Erythroblast (primary cell): ENCODE data around the gene NPLOC4.

Experiments used
- GATA1 ChIP-seq: IDR thresholded peaks from 2 replicates; pipeline ENCODE4 v1.6.1; 2011; ENCODE audit warnings: low read depth, mild to moderate bottlenecking, control low read depth, low read length, moderate library complexity
- POLR2A ChIP-seq: IDR thresholded peaks from 2 replicates; pipeline ENCODE4 v1.6.1; 2011; ENCODE audit warnings: mild to moderate bottlenecking, low read length

DNA sequence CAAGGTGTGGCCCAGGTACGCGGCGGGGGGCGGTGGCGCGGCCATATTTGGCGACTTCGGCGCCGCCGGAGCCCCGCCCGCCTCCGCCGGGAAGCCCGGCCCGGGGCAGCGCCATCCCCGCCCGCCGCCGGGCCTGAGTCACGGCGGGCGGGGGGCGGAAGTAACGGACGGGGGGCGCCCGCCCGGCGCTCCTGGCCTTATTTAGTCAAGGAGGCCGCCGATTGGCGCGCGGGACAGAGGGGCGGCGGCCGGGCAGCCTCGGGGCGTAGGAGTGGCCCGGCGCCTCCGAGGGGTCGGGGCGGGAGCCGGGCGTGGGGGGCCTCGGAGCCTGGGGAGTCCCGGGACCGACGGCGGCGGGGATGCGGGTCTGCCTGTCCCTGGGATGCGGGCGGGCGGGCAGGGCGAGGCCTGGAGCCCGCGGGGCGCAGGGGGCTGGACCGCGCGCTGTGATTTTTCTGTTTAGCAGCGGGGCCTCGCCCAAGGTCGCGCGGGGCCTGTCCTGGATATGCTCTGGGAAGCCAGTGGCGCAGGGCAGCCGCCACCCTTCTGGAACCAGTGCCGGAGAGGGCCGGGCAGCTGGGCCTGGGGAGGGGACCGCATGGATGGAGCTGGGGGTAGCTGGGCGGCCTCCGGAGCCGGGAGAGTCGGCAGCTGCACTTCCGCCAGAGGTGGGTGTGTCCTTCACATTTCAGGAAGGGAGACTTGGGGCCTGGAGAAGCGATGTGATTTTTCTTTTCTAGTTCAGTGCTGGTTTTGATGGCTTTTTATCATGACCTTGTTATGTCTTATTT, 122.0 kb downstream of the NPLOC4 start:
- no peak for TF ChIP-seq POLR2A
- TF ChIP-seq GATA1 = no peak
